Measurements from ENCODE around the gene DGKZ. TPM values are rescaled to one million over a fixed set of nuclear protein-coding genes. Genes with fewer than 3 reads are reported as not detected.

Gene DGKZ
- polyA plus RNA-seq, 4 donors, result 31.1 to 41.5 (median 36.7) TPM

DNA sequence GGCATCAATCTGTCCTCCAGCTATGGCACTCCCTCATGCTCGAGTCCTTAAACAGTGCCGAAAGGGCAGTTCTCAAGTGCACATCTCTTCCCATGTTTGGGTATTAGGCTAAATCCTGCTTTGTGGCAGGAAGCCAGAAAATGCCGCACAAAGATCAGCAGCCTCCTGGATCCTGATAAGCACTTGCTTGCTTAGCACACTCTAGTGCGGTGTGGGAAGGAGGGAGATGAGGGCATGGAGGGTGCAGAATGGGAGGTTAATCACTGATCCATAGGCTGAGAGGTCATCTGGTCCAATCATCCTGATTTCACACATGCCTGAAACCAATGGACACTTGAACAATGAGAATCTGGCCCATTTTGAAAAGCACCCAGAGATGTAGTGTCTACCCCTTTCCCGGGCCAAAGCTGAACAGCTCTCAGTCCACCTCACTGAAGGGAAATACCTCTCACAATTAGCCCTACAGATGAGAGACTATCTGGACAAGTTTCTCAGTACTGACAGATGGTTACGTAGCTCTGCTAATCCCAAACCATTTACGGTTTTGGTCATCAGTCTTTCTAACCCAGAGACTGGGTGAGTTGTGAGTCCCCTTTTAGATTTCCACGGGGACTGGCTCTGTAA, 74.1 kb downstream of the DGKZ start:
- DNase-seq (ENCODE audit: low read depth in 4 of 4, low spot score in 3 of 4), result no peak

DNA sequence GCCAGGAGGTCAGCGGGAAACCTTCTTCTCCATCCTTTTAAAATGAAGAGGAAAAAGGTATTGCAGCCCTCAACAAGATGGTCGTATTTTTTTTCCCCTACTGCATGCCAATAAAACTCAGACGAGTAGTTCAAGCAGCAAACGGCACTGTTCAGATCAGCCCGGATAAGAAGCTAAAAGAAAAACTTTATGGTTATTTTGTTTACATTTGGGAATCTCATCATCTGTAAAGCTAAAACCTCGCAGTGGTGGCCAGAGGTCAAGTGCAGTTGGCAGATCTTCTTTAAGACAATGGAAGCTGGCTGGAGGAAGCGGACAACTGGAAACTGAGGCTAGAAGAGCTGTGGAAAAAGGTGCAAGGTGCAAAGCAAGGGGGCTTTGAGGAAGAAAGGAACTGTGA, 75.3 kb downstream of the DGKZ start:
- DNase-seq (ENCODE audit: low read depth in 4 of 4, low spot score in 3 of 4), result no peak

DNA sequence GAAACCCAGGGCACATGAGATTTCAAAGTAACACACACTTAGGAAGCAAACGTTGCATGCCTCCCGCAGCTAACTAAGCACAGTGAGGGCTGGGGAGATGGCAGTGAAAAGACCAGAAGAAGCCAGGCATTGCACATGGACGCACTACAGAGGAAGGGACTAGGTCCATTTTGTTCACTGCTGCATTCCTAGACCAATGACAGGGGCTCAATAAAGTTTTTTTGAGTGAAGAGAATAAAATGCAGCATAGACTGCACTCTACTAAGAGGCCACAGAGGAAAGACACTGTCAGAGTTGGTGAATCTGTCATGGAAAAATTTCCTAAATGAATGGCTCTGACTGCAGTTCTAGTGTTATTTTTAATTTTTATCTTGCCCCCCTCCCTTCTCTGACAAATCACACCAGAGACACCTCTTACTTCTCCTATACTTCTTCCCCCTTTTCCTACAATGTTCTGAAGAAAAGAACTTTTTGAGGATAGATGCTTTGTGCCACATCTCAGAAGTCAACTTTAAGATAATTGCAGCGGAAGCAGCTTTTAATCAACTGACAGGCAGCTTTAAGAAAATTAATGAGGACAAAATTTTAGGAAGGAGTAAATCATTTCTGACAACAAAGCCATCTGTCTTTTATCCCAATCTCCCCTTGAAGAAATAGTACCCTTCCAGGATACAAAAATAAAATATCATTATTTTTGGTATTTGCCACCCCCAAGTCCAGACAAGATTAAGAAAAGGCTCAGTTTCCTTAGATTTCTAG, 79.1 kb downstream of the DGKZ start:
- DNase-seq (ENCODE audit: low read depth in 4 of 4, low spot score in 3 of 4), result no peak

GRCh38 chr11:46427364-46427763, 80.1 kb downstream of the DGKZ start:
- DNase-seq (ENCODE audit: low read depth in 4 of 4, low spot score in 3 of 4), result no peak

DNA sequence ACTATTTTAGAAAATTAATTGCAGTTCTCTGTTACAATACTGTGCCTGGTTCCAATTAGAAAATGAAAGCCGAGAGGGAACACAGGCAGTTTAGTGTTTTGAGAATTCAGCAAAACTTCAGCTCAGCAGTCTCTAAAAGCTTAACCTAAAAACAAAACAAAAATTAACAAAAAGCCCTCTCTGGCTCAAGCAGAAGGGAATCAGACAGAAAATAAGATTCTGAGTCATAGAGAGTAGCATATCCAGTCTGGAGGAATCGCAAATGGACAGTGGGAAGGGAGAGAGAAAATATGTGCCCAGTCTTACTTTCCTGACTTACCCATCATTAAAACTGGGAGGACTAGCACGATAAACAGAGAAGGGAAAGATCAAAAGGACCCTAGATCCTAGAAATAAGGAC, 82.5 kb downstream of the DGKZ start:
- DNase-seq (ENCODE audit: low read depth in 4 of 4, low spot score in 3 of 4), result no peak

Other genes with a start within 250 kb of the DGKZ start
- gene PHF21A, start 226.0 kb upstream of the DGKZ start, polyA plus RNA-seq (ENCODE audit: insufficient read length in 4 of 4), result 10 to 100 TPM; 41.5 to 52.2 (median 49.9) TPM
- 10 to 100 TPM; 15.2 to 22.1 (median 17.7) TPM for gene CREB3L1, start 69.8 kb upstream of the DGKZ start, polyA plus RNA-seq (ENCODE audit: insufficient read length in 4 of 4)
- 1,000 to 10,000 TPM in 1 of 4 donors, 100 to 1,000 TPM in 3; 651 to 1,009 (median 840) TPM for gene MDK, start 34.2 kb downstream of the DGKZ start, polyA plus RNA-seq (ENCODE audit: insufficient read length in 4 of 4)
- under 1 TPM; 0.22 to 0.34 (median 0.27) TPM for gene CHRM4, start 44.3 kb downstream of the DGKZ start, polyA plus RNA-seq (ENCODE audit: insufficient read length in 4 of 4)
- gene AMBRA1, start 246.6 kb downstream of the DGKZ start, polyA plus RNA-seq (ENCODE audit: insufficient read length in 4 of 4), result 10 to 100 TPM; 24.7 to 26.9 (median 24.9) TPM